Muscle of leg (tissue), 11 donors: Measurements from ENCODE around the gene MXD1. TPM values are rescaled to one million over a fixed set of nuclear protein-coding genes. Genes with fewer than 3 reads are reported as not detected.

Experiments
- DNase-seq: peaks from one replicate; pipeline ENCODE4 v3.0.0; 2013
- H3K27ac ChIP-seq: one replicate; pipeline ENCODE4 v1.5.1; 2013; ENCODE audit warnings: mild to moderate bottlenecking, low read length, control low read depth
- H3K27me3 ChIP-seq: one replicate; pipeline ENCODE4 v1.6.1; 2013; ENCODE audit warnings: low read length; ENCODE audit not compliant: control insufficient read depth, insufficient read depth
- H3K36me3 ChIP-seq: one replicate; pipeline ENCODE4 v1.6.1; 2013; ENCODE audit warnings: low read length; ENCODE audit not compliant: control insufficient read depth, insufficient read depth
- H3K4me1 ChIP-seq: one replicate; pipeline ENCODE4 v1.6.1; 2013; ENCODE audit warnings: low read length; ENCODE audit not compliant: control insufficient read depth, insufficient read depth
- H3K4me3 ChIP-seq: one replicate; pipeline ENCODE4 v1.5.1; 2013; ENCODE audit warnings: low read length, control low read depth
- H3K9me3 ChIP-seq: replicated peaks from 2 replicates; pipeline ENCODE4 v1.6.1; 2013; ENCODE audit warnings: low read depth, low read length; ENCODE audit not compliant: control insufficient read depth
- WGBS: methylation state at CpG from one replicate; pipeline ENCODE4 v1.1.5; 2013; ENCODE audit warnings: missing lambda C conversion rate; ENCODE audit not compliant: insufficient coverage; 5-methylcytosine and 5-hydroxymethylcytosine counted together
- polyA plus RNA-seq, 8 donors: library from polyadenylated mRNA; unstranded; fragments of 120-200 nt; gene quantifications; one replicate each; pipeline versions ENCODE4 v1.2.1 to v1.2.3, GENCODE V29; 2013; ENCODE audit warnings: inconsistent platforms in 1 of 8, low replicate concordance in 1 of 8; ENCODE audit not compliant: insufficient read length in 8 of 8, insufficient read depth in 1 of 8
- total RNA-seq: library from RNA; stranded (reverse); fragments of 120-200 nt; gene quantifications from one replicate; pipeline ENCODE4 v1.2.4, GENCODE V29; 2013

The MXD1 gene
- total and polyA plus RNA-seq, 9 donors, result 2.7 to 7.2 (median 4.6) TPM

GRCh38 chr2:69933254-69933828, 18.4 kb downstream of the MXD1 start:
- H3K36me3 ChIP-seq, result peaks cover 25% of the 10 kb centered on the region
- H3K27ac ChIP-seq, result no peak overlapping the region
- H3K27me3 ChIP-seq, result no peaks in the 10 kb centered on the region
- no peak for DNase-seq
- H3K4me3 ChIP-seq, result no peak overlapping the region
- H3K9me3 ChIP-seq, result no peaks in the 10 kb centered on the region
- H3K4me1 ChIP-seq, result no peaks in the 10 kb centered on the region

GRCh38 chr2:69933839-69934613, 19.1 kb downstream of the MXD1 start:
- Histone ChIP-seq H3K4me1 (no peaks in the 10 kb centered on the region), H3K27ac (no peak overlapping the region), H3K36me3 (peaks cover 31% of the 10 kb centered on the region), H3K9me3 (no peaks in the 10 kb centered on the region), H3K27me3 (no peaks in the 10 kb centered on the region), H3K4me3 (no peak overlapping the region)
- WGBS, result 52% methylated on average over 3 of the region's 4 CpGs
- DNase-seq, result no peak

- no peaks in the 10 kb centered on the region for H3K27me3 ChIP-seq
- no peak overlapping the region for H3K27ac ChIP-seq
- no peak for DNase-seq
- H3K4me3 ChIP-seq, result no peak overlapping the region
- H3K36me3 ChIP-seq, result peaks cover 33% of the 10 kb centered on the region
- no peaks in the 10 kb centered on the region for H3K4me1 ChIP-seq
- no CpG with 5 or more reads among the region's 1 CpG for WGBS
- no peaks in the 10 kb centered on the region for H3K9me3 ChIP-seq
Observed at GRCh38 chr2:69934614-69934908, 19.7 kb downstream of the MXD1 start.

GRCh38 chr2:69935011-69935410, 20.1 kb downstream of the MXD1 start:
- H3K27me3 ChIP-seq, result no peaks in the 10 kb centered on the region
- H3K4me3 ChIP-seq, result no peak overlapping the region
- H3K9me3 ChIP-seq, result no peaks in the 10 kb centered on the region
- peaks cover 36% of the 10 kb centered on the region for H3K36me3 ChIP-seq
- no peak overlapping the region for H3K27ac ChIP-seq
- no peaks in the 10 kb centered on the region for H3K4me1 ChIP-seq
- DNase-seq, result no peak
- WGBS, result 95% methylated on average over 3 of the region's 5 CpGs

GRCh38 chr2:69936906-69937305, 22.0 kb downstream of the MXD1 start:
- Histone ChIP-seq H3K36me3 (peaks cover 42% of the 10 kb centered on the region), H3K4me1 (no peaks in the 10 kb centered on the region), H3K27me3 (no peaks in the 10 kb centered on the region), H3K4me3 (no peak overlapping the region), H3K9me3 (no peaks in the 10 kb centered on the region), H3K27ac (no peak overlapping the region)
- no peak for DNase-seq
- 85% methylated on average over 11 of the region's 11 CpGs for WGBS

- Histone ChIP-seq H3K4me1 (no peaks in the 10 kb centered on the region), H3K4me3 (no peak overlapping the region), H3K27ac (no peak overlapping the region), H3K9me3 (no peaks in the 10 kb centered on the region), H3K36me3 (peaks cover 43% of the 10 kb centered on the region), H3K27me3 (no peaks in the 10 kb centered on the region)
- WGBS, result 93% methylated on average over 14 of the region's 14 CpGs
- no peak for DNase-seq
Observed at GRCh38 chr2:69937968-69938367, 23.1 kb downstream of the MXD1 start.

- H3K4me3 ChIP-seq, result no peak overlapping the region
- no peak overlapping the region for H3K27ac ChIP-seq
- DNase-seq, result no peak
- H3K27me3 ChIP-seq, result no peaks in the 10 kb centered on the region
- WGBS, result 66% methylated on average over 6 of the region's 14 CpGs
- peaks cover 49% of the 10 kb centered on the region for H3K36me3 ChIP-seq
- H3K4me1 ChIP-seq, result no peaks in the 10 kb centered on the region
- H3K9me3 ChIP-seq, result no peaks in the 10 kb centered on the region
Observed at GRCh38 chr2:69939722-69940121, 24.8 kb downstream of the MXD1 start.

GRCh38 chr2:69940691-69941090, 25.8 kb downstream of the MXD1 start:
- H3K4me1 ChIP-seq, result no peaks in the 10 kb centered on the region
- H3K9me3 ChIP-seq, result no peaks in the 10 kb centered on the region
- WGBS, result 100% methylated on average over 1 of the region's 8 CpGs
- no peaks in the 10 kb centered on the region for H3K27me3 ChIP-seq
- H3K36me3 ChIP-seq, result peaks cover 43% of the 10 kb centered on the region
- no peak for DNase-seq
- no peak overlapping the region for H3K4me3 ChIP-seq
- H3K27ac ChIP-seq, result no peak overlapping the region

- WGBS, result 78% methylated on average over 5 of the region's 11 CpGs
Observed at GRCh38 chr2:69943000-69943842, 28.3 kb downstream of the MXD1 start.

GRCh38 chr2:69943843-69944525, 29.1 kb downstream of the MXD1 start:
- Histone ChIP-seq H3K36me3 (peaks cover 18% of the 10 kb centered on the region), H3K27me3 (peaks cover 12% of the 10 kb centered on the region), H3K9me3 (no peaks in the 10 kb centered on the region), H3K27ac (no peak overlapping the region), H3K4me1 (peaks cover 7% of the 10 kb centered on the region), H3K4me3 (no peak overlapping the region)
- DNase-seq, result no peak
- 84% methylated on average over 5 of the region's 9 CpGs for WGBS

More at GRCh38 chr2:69943000-69943842, 28.3 kb downstream of the MXD1 start:
- no peak overlapping the region for H3K27ac ChIP-seq
- H3K9me3 ChIP-seq, result no peaks in the 10 kb centered on the region
- no peak for DNase-seq
- H3K27me3 ChIP-seq, result peaks cover 5% of the 10 kb centered on the region
- H3K4me3 ChIP-seq, result no peak overlapping the region
- peaks cover 25% of the 10 kb centered on the region for H3K36me3 ChIP-seq
- peaks cover 1% of the 10 kb centered on the region for H3K4me1 ChIP-seq
